GM12878 (cell line): ENCODE measurements around the gene MTHFD2. TPM values are rescaled to one million over a fixed set of nuclear protein-coding genes. Genes with fewer than 3 reads are reported as not detected.

ENCODE experiments used
- BHLHE40 ChIP-seq, 2 experiments: fragments of 450-650 bp in 1 of 2; IDR thresholded peaks; 2 replicates each; pipeline ENCODE4 v1.6.1; 2011 to 2017; ENCODE audit warnings: low read depth in 2 of 2, borderline replicate concordance in 1 of 2, improper control_type of control experiment in 1 of 2, low read length in 1 of 2, mild to moderate bottlenecking in 1 of 2
- IKZF1 ChIP-seq: fragments of 450-650 bp; conservative IDR thresholded peaks from 2 replicates; pipeline ENCODE4 v1.6.1; 2017; ENCODE audit warnings: antibody characterized with exemption, mild to moderate bottlenecking
- PAX5 ChIP-seq: IDR thresholded peaks from 2 replicates; pipeline ENCODE4 v1.6.1; 2011; ENCODE audit warnings: low read depth, low read length, borderline replicate concordance
- ZNF622 ChIP-seq: fragments of 450-650 bp; IDR thresholded peaks from 2 replicates; pipeline ENCODE4 v1.6.1; 2017; ENCODE audit warnings: mild to moderate bottlenecking, inconsistent platforms
- polyA plus RNA-seq, 11 experiments: library from polyadenylated mRNA; depleted of rRNA in 4 of 11; unstranded in 6 of 11; stranded (reverse) in 5 of 11; fragments of >200 nt; fragmentation: Nextera tagmentation in 4 of 11; fragmentation: Illumina TruSeq in 1 of 11; extraction: Ambion mirVana in 4 of 11; extraction: Trizol in 1 of 11; gene quantifications; 1 replicate in 1 of 11; 2 replicates in 10 of 11; pipeline versions ENCODE4 v1.2.1 to v1.2.3, GENCODE V29; 2011 to 2016; ENCODE audit warnings: inconsistent platforms in 2 of 11, missing spikeins in 2 of 11, low read depth in 1 of 11
- total RNA-seq, 4 experiments: library from RNA; depleted of rRNA in 3 of 4; stranded (reverse); fragments of >200 nt in 3 of 4; fragmentation: Illumina TruSeq in 1 of 4; extraction: Trizol in 1 of 4; gene quantifications; 2 replicates each; pipeline versions ENCODE4 v1.2.1 to v1.2.3, GENCODE V29; 2013 to 2021
- TF ChIP-seq, protein P1 (sequence below): fragments of 450-650 bp; IDR thresholded peaks from 2 replicates; pipeline ENCODE4 v1.6.1; 2017; ENCODE audit warnings: mild to moderate bottlenecking
- TF ChIP-seq, protein P2 (sequence below): fragments of 450-650 bp; IDR thresholded peaks from 2 replicates; pipeline ENCODE4 v1.6.1; 2016; ENCODE audit warnings: mild to moderate bottlenecking
- TF ChIP-seq, protein P3 (sequence below): fragments of 450-650 bp; IDR thresholded peaks from 2 replicates; pipeline ENCODE4 v1.6.1; 2017; ENCODE audit warnings: mild to moderate bottlenecking, moderate library complexity

The MTHFD2 gene
- total and polyA plus RNA-seq, 10 of the 15 experiments (the other 5 are each of a cell fraction or from before 2014, with no cell fraction given), result 128 to 292 (median 150) TPM

DNA sequence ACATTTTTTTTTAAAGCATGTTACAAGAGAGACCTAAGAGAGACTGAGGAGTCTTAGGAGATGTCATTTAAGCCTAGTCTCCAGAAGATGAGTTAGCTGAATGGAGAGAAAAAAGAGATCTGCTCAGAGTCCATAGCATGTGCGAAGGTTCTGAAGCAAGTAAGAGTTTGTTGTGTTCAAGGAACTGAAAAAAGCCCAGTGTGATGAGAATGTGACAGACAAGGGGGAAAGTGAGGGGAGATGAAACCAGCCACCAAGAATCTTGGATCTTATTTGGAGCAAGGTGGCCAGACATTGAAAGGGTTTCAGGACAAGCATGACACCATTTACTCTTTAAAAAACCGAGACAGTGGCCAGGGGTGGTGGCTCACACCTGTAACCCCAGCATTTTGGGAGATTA, 14.5 kb upstream of the MTHFD2 start (continued):
- TF ChIP-seq, protein P1, sequence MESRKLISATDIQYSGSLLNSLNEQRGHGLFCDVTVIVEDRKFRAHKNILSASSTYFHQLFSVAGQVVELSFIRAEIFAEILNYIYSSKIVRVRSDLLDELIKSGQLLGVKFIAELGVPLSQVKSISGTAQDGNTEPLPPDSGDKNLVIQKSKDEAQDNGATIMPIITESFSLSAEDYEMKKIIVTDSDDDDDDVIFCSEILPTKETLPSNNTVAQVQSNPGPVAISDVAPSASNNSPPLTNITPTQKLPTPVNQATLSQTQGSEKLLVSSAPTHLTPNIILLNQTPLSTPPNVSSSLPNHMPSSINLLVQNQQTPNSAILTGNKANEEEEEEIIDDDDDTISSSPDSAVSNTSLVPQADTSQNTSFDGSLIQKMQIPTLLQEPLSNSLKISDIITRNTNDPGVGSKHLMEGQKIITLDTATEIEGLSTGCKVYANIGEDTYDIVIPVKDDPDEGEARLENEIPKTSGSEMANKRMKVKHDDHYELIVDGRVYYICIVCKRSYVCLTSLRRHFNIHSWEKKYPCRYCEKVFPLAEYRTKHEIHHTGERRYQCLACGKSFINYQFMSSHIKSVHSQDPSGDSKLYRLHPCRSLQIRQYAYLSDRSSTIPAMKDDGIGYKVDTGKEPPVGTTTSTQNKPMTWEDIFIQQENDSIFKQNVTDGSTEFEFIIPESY, result no peak
- TF ChIP-seq PAX5 (no peak), BHLHE40 (IDR thresholded peaks at IDR 0.05; ENCODE audit: borderline replicate concordance in 1 of 2, low read depth in 2 of 2, low read length in 1 of 2) (0 out of 4 replicates have a peak, but pooled peaks of 1 of the 2 experiments have one; percentile 6), IKZF1 (no peak), ZNF622 (no peak)
- TF ChIP-seq, protein P2, sequence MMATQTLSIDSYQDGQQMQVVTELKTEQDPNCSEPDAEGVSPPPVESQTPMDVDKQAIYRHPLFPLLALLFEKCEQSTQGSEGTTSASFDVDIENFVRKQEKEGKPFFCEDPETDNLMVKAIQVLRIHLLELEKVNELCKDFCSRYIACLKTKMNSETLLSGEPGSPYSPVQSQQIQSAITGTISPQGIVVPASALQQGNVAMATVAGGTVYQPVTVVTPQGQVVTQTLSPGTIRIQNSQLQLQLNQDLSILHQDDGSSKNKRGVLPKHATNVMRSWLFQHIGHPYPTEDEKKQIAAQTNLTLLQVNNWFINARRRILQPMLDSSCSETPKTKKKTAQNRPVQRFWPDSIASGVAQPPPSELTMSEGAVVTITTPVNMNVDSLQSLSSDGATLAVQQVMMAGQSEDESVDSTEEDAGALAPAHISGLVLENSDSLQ, result peak; percentile 24; the same call in 1 of the 2 replicates
- TF ChIP-seq, protein P3, sequence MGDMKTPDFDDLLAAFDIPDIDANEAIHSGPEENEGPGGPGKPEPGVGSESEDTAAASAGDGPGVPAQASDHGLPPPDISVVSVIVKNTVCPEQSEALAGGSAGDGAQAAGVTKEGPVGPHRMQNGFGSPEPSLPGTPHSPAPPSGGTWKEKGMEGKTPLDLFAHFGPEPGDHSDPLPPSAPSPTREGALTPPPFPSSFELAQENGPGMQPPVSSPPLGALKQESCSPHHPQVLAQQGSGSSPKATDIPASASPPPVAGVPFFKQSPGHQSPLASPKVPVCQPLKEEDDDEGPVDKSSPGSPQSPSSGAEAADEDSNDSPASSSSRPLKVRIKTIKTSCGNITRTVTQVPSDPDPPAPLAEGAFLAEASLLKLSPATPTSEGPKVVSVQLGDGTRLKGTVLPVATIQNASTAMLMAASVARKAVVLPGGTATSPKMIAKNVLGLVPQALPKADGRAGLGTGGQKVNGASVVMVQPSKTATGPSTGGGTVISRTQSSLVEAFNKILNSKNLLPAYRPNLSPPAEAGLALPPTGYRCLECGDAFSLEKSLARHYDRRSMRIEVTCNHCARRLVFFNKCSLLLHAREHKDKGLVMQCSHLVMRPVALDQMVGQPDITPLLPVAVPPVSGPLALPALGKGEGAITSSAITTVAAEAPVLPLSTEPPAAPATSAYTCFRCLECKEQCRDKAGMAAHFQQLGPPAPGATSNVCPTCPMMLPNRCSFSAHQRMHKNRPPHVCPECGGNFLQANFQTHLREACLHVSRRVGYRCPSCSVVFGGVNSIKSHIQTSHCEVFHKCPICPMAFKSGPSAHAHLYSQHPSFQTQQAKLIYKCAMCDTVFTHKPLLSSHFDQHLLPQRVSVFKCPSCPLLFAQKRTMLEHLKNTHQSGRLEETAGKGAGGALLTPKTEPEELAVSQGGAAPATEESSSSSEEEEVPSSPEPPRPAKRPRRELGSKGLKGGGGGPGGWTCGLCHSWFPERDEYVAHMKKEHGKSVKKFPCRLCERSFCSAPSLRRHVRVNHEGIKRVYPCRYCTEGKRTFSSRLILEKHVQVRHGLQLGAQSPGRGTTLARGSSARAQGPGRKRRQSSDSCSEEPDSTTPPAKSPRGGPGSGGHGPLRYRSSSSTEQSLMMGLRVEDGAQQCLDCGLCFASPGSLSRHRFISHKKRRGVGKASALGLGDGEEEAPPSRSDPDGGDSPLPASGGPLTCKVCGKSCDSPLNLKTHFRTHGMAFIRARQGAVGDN, result no peak
